ENCODE measurements around the gene RRAS.

Gene RRAS

DNA sequence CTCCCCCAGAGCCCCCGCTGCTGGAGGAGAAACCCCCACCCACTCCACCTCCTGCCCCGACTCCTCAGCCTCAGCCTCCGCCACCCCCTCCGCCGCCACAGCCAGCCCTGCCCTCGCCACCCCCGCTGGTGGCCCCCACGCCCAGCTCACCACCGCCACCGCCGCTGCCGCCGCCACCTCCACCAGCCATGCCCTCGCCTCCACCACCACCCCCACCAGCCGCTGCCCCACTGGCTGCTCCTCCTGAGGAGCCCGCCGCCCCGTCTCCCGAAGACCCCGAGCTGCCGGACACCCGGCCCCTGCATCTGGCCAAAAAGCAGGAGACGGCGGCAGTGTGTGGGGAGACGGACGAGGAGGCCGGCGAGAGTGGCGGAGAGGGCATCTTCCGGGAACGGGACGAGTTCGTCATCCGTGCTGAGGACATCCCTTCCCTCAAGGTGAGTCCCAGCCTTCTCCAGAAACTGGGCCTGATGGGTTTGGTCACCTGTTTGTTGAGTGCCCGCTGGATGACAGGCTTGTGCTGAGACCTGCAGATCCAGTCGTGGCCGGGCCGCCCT lies 38.4 kb downstream of the RRAS start:
- H3K36me3 ChIP-seq (ENCODE audit: low read depth): peaks cover 87% of the 10 kb centered on the region
- no peak for DNase-seq (ENCODE audit: low spot score)

DNA sequence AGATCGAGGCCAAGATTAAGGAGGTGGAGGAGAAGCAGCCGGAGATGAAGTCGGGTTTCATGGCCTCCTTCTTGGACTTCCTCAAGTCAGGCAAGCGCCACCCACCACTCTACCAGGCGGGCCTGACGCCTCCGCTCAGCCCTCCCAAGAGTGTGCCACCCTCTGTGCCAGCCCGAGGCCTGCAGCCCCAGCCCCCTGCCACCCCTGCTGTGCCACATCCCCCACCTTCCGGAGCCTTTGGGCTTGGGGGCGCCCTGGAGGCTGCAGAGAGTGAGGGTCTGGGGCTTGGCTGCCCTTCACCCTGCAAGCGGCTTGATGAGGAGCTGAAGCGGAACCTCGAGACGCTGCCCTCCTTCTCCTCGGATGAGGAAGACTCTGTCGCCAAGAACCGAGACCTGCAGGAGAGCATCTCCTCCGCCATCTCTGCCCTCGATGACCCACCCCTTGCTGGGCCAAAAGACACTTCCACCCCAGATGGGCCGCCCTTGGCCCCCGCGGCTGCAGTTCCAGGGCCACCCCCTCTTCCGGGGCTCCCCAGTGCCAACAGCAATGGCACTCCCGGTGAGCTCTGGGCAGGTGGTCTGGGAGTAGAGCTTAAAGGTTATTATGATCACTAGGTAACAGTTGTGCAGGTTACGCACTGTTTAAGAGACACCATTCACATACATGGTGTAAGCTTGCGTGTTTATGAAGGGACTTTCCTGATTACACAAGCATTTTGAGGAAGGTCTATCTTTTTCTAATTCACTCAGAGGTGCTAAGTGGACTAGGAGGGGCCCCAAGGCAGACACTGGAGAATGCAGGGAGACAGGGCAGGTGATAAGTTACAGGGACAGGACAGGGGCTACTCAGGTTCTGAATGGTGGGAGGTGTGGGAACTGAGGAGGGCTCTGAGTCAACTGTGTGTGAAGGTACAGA lies 40.3 kb downstream of the RRAS start:
- H3K4me1 ChIP-seq (ENCODE audit: insufficient read depth, poor library complexity, severe bottlenecking): no peaks in the 10 kb centered on the region
- DNase-seq (ENCODE audit: low spot score) (no peak), ATAC-seq (ENCODE audit: low read depth) (no peak)
- no peaks in the 10 kb centered on the region for H3K27me3 ChIP-seq (ENCODE audit: insufficient read depth, poor library complexity, severe bottlenecking)
- H3K9me3 ChIP-seq (ENCODE audit: severe bottlenecking): no peaks in the 10 kb centered on the region
- peaks cover 79% of the 10 kb centered on the region for H3K36me3 ChIP-seq (ENCODE audit: low read depth)
- H3K27ac ChIP-seq (ENCODE audit: poor library complexity, severe bottlenecking): no peak overlapping the region
- TF ChIP-seq, protein P1, sequence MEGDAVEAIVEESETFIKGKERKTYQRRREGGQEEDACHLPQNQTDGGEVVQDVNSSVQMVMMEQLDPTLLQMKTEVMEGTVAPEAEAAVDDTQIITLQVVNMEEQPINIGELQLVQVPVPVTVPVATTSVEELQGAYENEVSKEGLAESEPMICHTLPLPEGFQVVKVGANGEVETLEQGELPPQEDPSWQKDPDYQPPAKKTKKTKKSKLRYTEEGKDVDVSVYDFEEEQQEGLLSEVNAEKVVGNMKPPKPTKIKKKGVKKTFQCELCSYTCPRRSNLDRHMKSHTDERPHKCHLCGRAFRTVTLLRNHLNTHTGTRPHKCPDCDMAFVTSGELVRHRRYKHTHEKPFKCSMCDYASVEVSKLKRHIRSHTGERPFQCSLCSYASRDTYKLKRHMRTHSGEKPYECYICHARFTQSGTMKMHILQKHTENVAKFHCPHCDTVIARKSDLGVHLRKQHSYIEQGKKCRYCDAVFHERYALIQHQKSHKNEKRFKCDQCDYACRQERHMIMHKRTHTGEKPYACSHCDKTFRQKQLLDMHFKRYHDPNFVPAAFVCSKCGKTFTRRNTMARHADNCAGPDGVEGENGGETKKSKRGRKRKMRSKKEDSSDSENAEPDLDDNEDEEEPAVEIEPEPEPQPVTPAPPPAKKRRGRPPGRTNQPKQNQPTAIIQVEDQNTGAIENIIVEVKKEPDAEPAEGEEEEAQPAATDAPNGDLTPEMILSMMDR (IDR thresholded peaks at IDR 0.05; ENCODE audit: poor library complexity, severe bottlenecking): no peak
- no peak overlapping the region for H3K4me3 ChIP-seq (ENCODE audit: severe bottlenecking)

More for the DNA sequence above, 38.4 kb downstream of the RRAS start:
- H3K27ac ChIP-seq (ENCODE audit: poor library complexity, severe bottlenecking): no peak overlapping the region
- H3K9me3 ChIP-seq (ENCODE audit: severe bottlenecking): no peaks in the 10 kb centered on the region
- ATAC-seq (ENCODE audit: low read depth): no peak
- H3K4me1 ChIP-seq (ENCODE audit: insufficient read depth, poor library complexity, severe bottlenecking): no peaks in the 10 kb centered on the region
- H3K27me3 ChIP-seq (ENCODE audit: insufficient read depth, poor library complexity, severe bottlenecking): no peaks in the 10 kb centered on the region
- TF ChIP-seq, protein P1 (IDR thresholded peaks at IDR 0.05; ENCODE audit: poor library complexity, severe bottlenecking): no peak
- H3K4me3 ChIP-seq (ENCODE audit: severe bottlenecking): no peak overlapping the region

DNA sequence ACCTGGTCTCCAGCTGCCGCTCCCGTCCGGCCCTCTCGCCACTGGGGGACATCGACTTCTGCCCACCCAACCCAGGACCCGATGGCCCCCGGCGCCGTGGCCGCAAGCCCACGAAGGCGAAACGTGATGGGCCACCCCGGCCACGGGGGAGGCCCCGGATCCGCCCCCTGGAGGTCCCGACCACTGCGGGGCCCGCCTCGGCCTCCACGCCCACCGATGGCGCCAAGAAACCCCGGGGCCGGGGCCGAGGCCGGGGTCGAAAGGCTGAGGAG lies 42.3 kb downstream of the RRAS start:
- no peak for DNase-seq (ENCODE audit: low spot score)
- TF ChIP-seq, protein P1 (IDR thresholded peaks at IDR 0.05; ENCODE audit: poor library complexity, severe bottlenecking): no peak
- H3K36me3 ChIP-seq (ENCODE audit: low read depth): peaks cover 71% of the 10 kb centered on the region

DNA sequence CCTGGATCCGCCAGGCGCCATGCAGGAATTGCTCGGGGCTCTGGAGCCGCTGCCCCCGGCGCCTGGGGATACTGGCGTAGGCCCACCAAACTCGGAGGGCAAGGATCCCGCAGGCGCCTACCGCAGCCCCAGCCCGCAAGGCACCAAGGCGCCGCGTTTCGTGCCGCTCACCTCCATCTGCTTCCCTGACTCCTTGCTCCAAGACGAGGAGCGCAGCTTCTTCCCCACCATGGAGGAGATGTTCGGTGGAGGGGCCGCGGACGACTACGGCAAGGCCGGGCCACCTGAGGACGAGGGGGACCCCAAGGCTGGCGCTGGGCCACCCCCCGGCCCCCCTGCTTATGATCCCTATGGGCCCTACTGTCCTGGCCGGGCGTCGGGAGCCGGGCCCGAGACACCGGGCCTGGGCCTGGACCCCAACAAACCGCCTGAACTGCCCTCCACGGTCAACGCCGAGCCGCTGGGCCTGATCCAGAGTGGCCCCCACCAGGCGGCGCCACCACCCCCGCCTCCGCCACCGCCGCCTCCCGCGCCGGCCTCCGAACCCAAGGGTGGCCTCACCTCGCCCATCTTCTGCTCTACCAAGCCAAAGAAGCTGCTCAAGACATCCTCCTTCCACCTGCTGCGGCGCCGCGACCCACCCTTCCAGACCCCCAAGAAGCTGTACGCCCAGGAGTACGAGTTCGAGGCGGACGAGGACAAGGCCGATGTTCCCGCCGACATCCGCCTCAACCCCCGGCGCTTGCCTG lies 42.8 kb downstream of the RRAS start:
- Histone ChIP-seq H3K9me3 (ENCODE audit: severe bottlenecking) (no peaks in the 10 kb centered on the region), H3K36me3 (ENCODE audit: low read depth) (peaks cover 66% of the 10 kb centered on the region)
- no peak for DNase-seq (ENCODE audit: low spot score)

More for the DNA sequence above, 42.3 kb downstream of the RRAS start:
- Histone ChIP-seq H3K4me1 (ENCODE audit: insufficient read depth, poor library complexity, severe bottlenecking) (no peaks in the 10 kb centered on the region), H3K4me3 (ENCODE audit: severe bottlenecking) (no peak overlapping the region), H3K9me3 (ENCODE audit: severe bottlenecking) (no peaks in the 10 kb centered on the region), H3K27me3 (ENCODE audit: insufficient read depth, poor library complexity, severe bottlenecking) (no peaks in the 10 kb centered on the region), H3K27ac (ENCODE audit: poor library complexity, severe bottlenecking) (no peak overlapping the region)
- ATAC-seq (ENCODE audit: low read depth): no peak

More for the DNA sequence above, 42.8 kb downstream of the RRAS start:
- no peak for ATAC-seq (ENCODE audit: low read depth)
- no peak overlapping the region for H3K27ac ChIP-seq (ENCODE audit: poor library complexity, severe bottlenecking)
- TF ChIP-seq, protein P1 (IDR thresholded peaks at IDR 0.05; ENCODE audit: poor library complexity, severe bottlenecking): no peak
- no peak overlapping the region for H3K4me3 ChIP-seq (ENCODE audit: severe bottlenecking)
- no peaks in the 10 kb centered on the region for H3K27me3 ChIP-seq (ENCODE audit: insufficient read depth, poor library complexity, severe bottlenecking)
- no peaks in the 10 kb centered on the region for H3K4me1 ChIP-seq (ENCODE audit: insufficient read depth, poor library complexity, severe bottlenecking)
